OCI-LY7 (cell line): ENCODE results near the gene MARCHF9. TPM values are rescaled to one million over a fixed set of nuclear protein-coding genes. Genes with fewer than 3 reads are reported as not detected.

Experiments
- BruUV-seq: library from RNA; stranded (reverse); fragments of 400-500 nt; replicated peaks from 2 replicates; lab custom pipeline; 2021; lab: Mats Ljungman, UMichigan
- CTCF ChIA-PET: fragments of 300-600 bp; sonication (Branson Sonifier 250); formaldehyde crosslinking; loops from one replicate; lab custom pipeline; 2022; ENCODE audit warnings: antibody characterized with exemption; ENCODE audit not compliant: unreplicated experiment; lab: Charles Lee
- POLR2A ChIA-PET: fragments of 300-600 bp; sonication (Branson Sonifier 250); formaldehyde crosslinking; loops from one replicate; lab custom pipeline; 2022; ENCODE audit warnings: antibody characterized with exemption; lab: Charles Lee
- DNase-seq: peaks from one replicate; pipeline ENCODE4 v3.0.0-alpha.2; 2015; ENCODE audit warnings: low spot score
- H2AFZ ChIP-seq: fragments of 200-600 bp; sonication (generic), shearing (Covaris generic); 2 replicates; pipeline ENCODE4 v1.6.1; 2014; ENCODE audit warnings: mild to moderate bottlenecking, antibody characterized with exemption, low read length, moderate library complexity
- H3K27ac ChIP-seq: fragments of 200-600 bp; sonication (generic); 2 replicates; pipeline ENCODE4 v1.5.1; 2014; ENCODE audit warnings: mixed run types, low read depth, mild to moderate bottlenecking, moderate library complexity, low read length, inconsistent platforms; ENCODE audit not compliant: poor library complexity, severe bottlenecking
- H3K36me3 ChIP-seq: fragments of 200-600 bp; sonication (generic); 2 replicates; pipeline ENCODE4 v1.6.1; 2014; ENCODE audit warnings: mild to moderate bottlenecking, antibody characterized with exemption, low read length, moderate library complexity, mixed read lengths; ENCODE audit not compliant: insufficient read depth
- H3K4me1 ChIP-seq: fragments of 200-600 bp; sonication (generic); 2 replicates; pipeline ENCODE4 v1.5.1; 2014; ENCODE audit warnings: mild to moderate bottlenecking, low read length; ENCODE audit not compliant: insufficient read depth, poor library complexity, severe bottlenecking
- H3K4me2 ChIP-seq: fragments of 200-600 bp; sonication (generic); 2 replicates; pipeline ENCODE4 v1.6.1; 2014; ENCODE audit warnings: mild to moderate bottlenecking, low read length
- H3K4me3 ChIP-seq: fragments of 200-600 bp; sonication (generic); 2 replicates; pipeline ENCODE4 v1.5.1; 2014; ENCODE audit warnings: mild to moderate bottlenecking, low read depth, low read length; ENCODE audit not compliant: poor library complexity, severe bottlenecking
- H3K79me2 ChIP-seq: fragments of 200-600 bp; sonication (generic); 2 replicates; pipeline ENCODE4 v1.6.1; 2016; ENCODE audit warnings: low read depth, mild to moderate bottlenecking, low read length, moderate library complexity, mixed read lengths; ENCODE audit not compliant: insufficient read depth
- H3K9me2 ChIP-seq: fragments of 200-600 bp; sonication (generic); 2 replicates; pipeline ENCODE4 v1.6.1; 2016; ENCODE audit warnings: mild to moderate bottlenecking, low read length, mixed read lengths; ENCODE audit not compliant: insufficient read depth
- H3K9me3 ChIP-seq: fragments of 200-600 bp; sonication (generic); 2 replicates; pipeline ENCODE4 v1.6.1; 2014; ENCODE audit warnings: mild to moderate bottlenecking, mixed run types, low read length, mixed read lengths
- H4K20me1 ChIP-seq: fragments of 200-600 bp; sonication (generic); 2 replicates; pipeline ENCODE4 v1.6.1; 2014; ENCODE audit warnings: mild to moderate bottlenecking, antibody characterized with exemption, low read length, moderate library complexity, mixed read lengths; ENCODE audit not compliant: insufficient read depth
- EZH2phosphoT487 ChIP-seq: fragments of 200-600 bp; sonication (generic); IDR thresholded peaks from 2 replicates; pipeline ENCODE4 v1.6.1; 2018; ENCODE audit warnings: low read depth, borderline replicate concordance, mild to moderate bottlenecking, mixed run types, antibody characterized with exemption, low read length, moderate library complexity, mixed read lengths
- intact Hi-C: fragments of 100-400 bp; cut with micrococcal nuclease; formaldehyde crosslinking; loops from one replicate; pipeline ENCODE4 v1.10.0; 2022; ENCODE audit not compliant: unreplicated experiment
- total RNA-seq, 2 experiments: library from RNA; depleted of rRNA in 1 of 2; stranded (reverse); fragments of >200 nt in 1 of 2; shearing (Covaris generic) in 1 of 2; gene quantifications; 2 replicates each; pipeline ENCODE4 v1.2.3, GENCODE V29; 2014 to 2022
- TF ChIP-seq, protein P1 (sequence below): fragments of 200-600 bp; sonication (generic); conservative IDR thresholded peaks from 2 replicates; pipeline ENCODE4 v1.5.1; 2014; ENCODE audit warnings: mild to moderate bottlenecking, antibody characterized with exemption, low read length, moderate library complexity, mixed read lengths

MARCHF9 gene
- total RNA-seq, 2 experiments from 2014 or later, result 29.3 to 46.2 TPM

DNA sequence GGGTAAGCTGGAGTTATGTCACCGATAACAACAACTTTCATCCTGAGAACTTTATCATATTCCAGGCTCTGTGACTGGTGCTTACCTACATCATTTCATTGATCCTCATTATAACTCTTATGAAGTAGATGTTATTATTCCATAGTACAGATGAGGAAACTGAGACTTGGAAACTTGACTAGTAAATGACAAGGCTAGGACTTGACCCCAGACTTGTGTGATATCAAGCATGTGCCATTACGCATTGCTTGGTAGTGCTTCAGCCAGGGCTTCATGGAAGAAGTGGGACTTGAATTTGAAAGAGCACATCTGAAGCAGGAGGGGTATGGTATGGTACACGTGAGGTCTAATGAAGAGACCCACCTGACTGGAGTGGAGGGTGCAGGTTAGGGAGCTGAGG lies 51.8 kb downstream of the MARCHF9 start:
- Histone ChIP-seq H3K27ac (no peak overlapping the region), H4K20me1 (no peaks in the 10 kb centered on the region), H3K4me2 (no peak overlapping the region), H3K4me1 (no peaks in the 10 kb centered on the region), H3K79me2 (no peaks in the 10 kb centered on the region), H3K9me2 (no peaks in the 10 kb centered on the region), H3K36me3 (peaks cover 10% of the 10 kb centered on the region; the same call in 1 of the 2 replicates), H3K4me3 (no peak overlapping the region), H2AFZ (no peak overlapping the region), H3K9me3 (no peaks in the 10 kb centered on the region)
- DNase-seq, result no peak
- no peak for TF ChIP-seq EZH2phosphoT487
- TF ChIP-seq, protein P1, sequence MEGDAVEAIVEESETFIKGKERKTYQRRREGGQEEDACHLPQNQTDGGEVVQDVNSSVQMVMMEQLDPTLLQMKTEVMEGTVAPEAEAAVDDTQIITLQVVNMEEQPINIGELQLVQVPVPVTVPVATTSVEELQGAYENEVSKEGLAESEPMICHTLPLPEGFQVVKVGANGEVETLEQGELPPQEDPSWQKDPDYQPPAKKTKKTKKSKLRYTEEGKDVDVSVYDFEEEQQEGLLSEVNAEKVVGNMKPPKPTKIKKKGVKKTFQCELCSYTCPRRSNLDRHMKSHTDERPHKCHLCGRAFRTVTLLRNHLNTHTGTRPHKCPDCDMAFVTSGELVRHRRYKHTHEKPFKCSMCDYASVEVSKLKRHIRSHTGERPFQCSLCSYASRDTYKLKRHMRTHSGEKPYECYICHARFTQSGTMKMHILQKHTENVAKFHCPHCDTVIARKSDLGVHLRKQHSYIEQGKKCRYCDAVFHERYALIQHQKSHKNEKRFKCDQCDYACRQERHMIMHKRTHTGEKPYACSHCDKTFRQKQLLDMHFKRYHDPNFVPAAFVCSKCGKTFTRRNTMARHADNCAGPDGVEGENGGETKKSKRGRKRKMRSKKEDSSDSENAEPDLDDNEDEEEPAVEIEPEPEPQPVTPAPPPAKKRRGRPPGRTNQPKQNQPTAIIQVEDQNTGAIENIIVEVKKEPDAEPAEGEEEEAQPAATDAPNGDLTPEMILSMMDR, result no peak
- ChIA-PET POLR2A (interaction anchor here (1.1 kb wide), 1 partner anchor 19 kb away, joined by 4 read pairs; no protein-coding TSS in a partner anchor), CTCF (interaction anchor here (0.7 kb wide), 1 partner anchor 99 kb away, joined by 3 read pairs; no protein-coding TSS in a partner anchor)
- no TSS peak for BruUV-seq
- intact Hi-C loops, result no loop called here

DNA sequence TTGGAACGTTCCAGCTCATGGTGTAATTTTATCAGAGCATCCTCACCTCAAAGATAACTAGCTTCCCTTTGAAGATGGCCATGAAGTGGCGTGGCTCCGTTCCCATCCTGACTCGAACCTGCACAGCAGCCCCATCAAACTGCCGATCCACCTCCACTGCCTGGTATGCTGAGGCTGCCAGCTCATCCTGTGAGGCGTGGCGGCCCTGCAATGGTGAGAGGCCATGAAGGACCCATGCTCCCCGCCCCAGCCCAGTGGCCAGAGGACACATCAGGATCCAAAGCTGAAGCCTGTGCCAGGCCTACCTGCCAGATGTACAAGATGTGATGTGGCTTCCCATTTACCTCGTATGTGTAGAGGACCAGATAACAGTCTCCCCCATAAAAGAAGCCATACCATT lies 52.4 kb downstream of the MARCHF9 start:
- BruUV-seq, result no TSS peak
- ChIA-PET CTCF (interaction anchor here (0.7 kb wide), 1 partner anchor 98 kb away, joined by 3 read pairs; no protein-coding TSS in a partner anchor), POLR2A (interaction anchor here (1.1 kb wide), 1 partner anchor 18 kb away, joined by 4 read pairs; no protein-coding TSS in a partner anchor)
- Histone ChIP-seq H3K9me2 (no peaks in the 10 kb centered on the region), H3K36me3 (peaks cover 10% of the 10 kb centered on the region; the same call in 1 of the 2 replicates), H3K9me3 (no peaks in the 10 kb centered on the region), H3K4me3 (no peak overlapping the region), H3K4me2 (no peak overlapping the region), H3K27ac (no peak overlapping the region), H2AFZ (no peak overlapping the region), H3K79me2 (no peaks in the 10 kb centered on the region), H3K4me1 (no peaks in the 10 kb centered on the region), H4K20me1 (no peaks in the 10 kb centered on the region)
- no peak for DNase-seq
- intact Hi-C loops, result no loop called here
- no peak for TF ChIP-seq EZH2phosphoT487
- TF ChIP-seq, protein P1, result no peak

DNA sequence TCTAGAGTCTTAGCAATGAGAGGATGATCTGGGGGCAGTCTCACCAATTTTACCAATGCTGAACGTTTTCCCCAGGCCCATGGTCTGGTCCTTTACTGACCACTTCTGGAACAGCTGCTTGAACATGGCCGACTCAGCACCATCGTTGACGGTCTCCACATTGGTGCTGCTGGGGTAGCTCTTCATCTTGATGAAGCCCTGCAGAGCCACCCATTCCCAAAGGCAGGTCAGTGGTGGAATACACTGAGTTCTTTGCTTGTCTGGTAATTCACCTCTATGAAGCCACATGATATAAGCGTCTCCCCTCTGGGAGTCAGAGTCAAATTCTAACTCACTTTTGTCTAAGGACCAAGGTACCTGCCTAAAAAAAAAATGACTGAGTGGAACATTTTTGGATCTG lies 53.4 kb downstream of the MARCHF9 start:
- Histone ChIP-seq H3K27ac (no peak overlapping the region), H3K9me2 (no peaks in the 10 kb centered on the region), H3K9me3 (no peaks in the 10 kb centered on the region), H4K20me1 (no peaks in the 10 kb centered on the region), H3K36me3 (peaks cover 3% of the 10 kb centered on the region; the same call in 1 of the 2 replicates), H3K4me3 (no peak overlapping the region), H3K4me1 (no peaks in the 10 kb centered on the region), H2AFZ (no peak overlapping the region), H3K79me2 (no peaks in the 10 kb centered on the region), H3K4me2 (no peak overlapping the region)
- CTCF ChIA-PET, result no interaction called here
- POLR2A ChIA-PET, result interaction anchor here (0.5 kb wide), 1 partner anchor 14 kb away, joined by 3 read pairs; no protein-coding TSS in a partner anchor
- no peak for DNase-seq
- BruUV-seq, result no TSS peak
- TF ChIP-seq, protein P1, result no peak
- no peak for TF ChIP-seq EZH2phosphoT487
- intact Hi-C loops, result no loop called here
